ENCODE data around the gene SMO.

- TF ChIP-seq CTCF (conservative IDR thresholded peaks at IDR 0.05 in 1 of 2, IDR thresholded peaks at IDR 0.05 in 1 of 2; ENCODE audit: low read depth in 1 of 2, low read length in 2 of 2) (no peak), EZH2 (IDR thresholded peaks at IDR 0.05; ENCODE audit: low read length, missing control alignments) (no peak)
Observed at GRCh38 chr7:129257168-129257567, 68.7 kb downstream of the SMO start.

Data from fibroblast of lung (primary cell).